ENCODE measurements around the gene IGF1R.

GRCh38 chr15:98660055-98660454 lies 11.7 kb downstream of the IGF1R start:
- no peak for TF ChIP-seq CTCF (IDR thresholded peaks at IDR 0.05)
- no peak for TF ChIP-seq POLR2AphosphoS5 (IDR thresholded peaks at IDR 0.05)
- no peak for TF ChIP-seq POLR2A (IDR thresholded peaks at IDR 0.05)
